Thyroid gland (tissue), 4 donors: Measurements from ENCODE around the gene TIAM1. TPM values are rescaled to one million over a fixed set of nuclear protein-coding genes. Genes with fewer than 3 reads are reported as not detected.

Experiments used
- DNase-seq, 2 donors: peaks; one replicate each; pipeline ENCODE4 v3.0.0-alpha.2; 2019
- H3K27ac ChIP-seq, 3 donors: fragments of 200-600 bp; sonication (generic); 1 replicate in 2 of 3; 2 replicates in 1 of 3; pipeline ENCODE4 v1.5.1; 2016 to 2019; ENCODE audit warnings: mild to moderate bottlenecking in 1 of 3, moderate library complexity in 1 of 3
- H3K27me3 ChIP-seq: fragments of 200-600 bp; sonication (generic); one replicate; pipeline ENCODE4 v1.5.1; 2019
- H3K36me3 ChIP-seq, 2 donors: fragments of 200-600 bp; sonication (generic); one replicate each; pipeline ENCODE4 v1.5.1; 2016 to 2019
- H3K4me1 ChIP-seq, 2 donors: fragments of 200-600 bp; sonication (generic); one replicate each; pipeline ENCODE4 v1.5.1; 2017 to 2019
- H3K4me3 ChIP-seq, 3 donors: fragments of 200-600 bp; sonication (generic); replicated peaks in 1 of 3; 1 replicate in 2 of 3; 2 replicates in 1 of 3; pipeline ENCODE4 v1.5.1; 2016; ENCODE audit warnings: mild to moderate bottlenecking in 1 of 3
- H3K9me3 ChIP-seq: fragments of 200-600 bp; sonication (generic); one replicate; pipeline ENCODE4 v1.5.1; 2017
- CTCF ChIP-seq, 6 experiments: fragments of 200-600 bp in 3 of 6; fragments of 450-650 bp in 3 of 6; sonication (generic) in 3 of 6; IDR thresholded peaks; one replicate each; pipeline ENCODE4 v1.5.1; 2016 to 2019; ENCODE audit warnings: antibody characterized with exemption in 6 of 6, mild to moderate bottlenecking in 2 of 6, inconsistent platforms in 1 of 6, moderate library complexity in 1 of 6
- POLR2A ChIP-seq, 2 donors: fragments of 450-650 bp; IDR thresholded peaks; one replicate each; pipeline ENCODE4 v1.6.1; 2017; ENCODE audit warnings: antibody characterized with exemption in 2 of 2, mild to moderate bottlenecking in 2 of 2, moderate library complexity in 1 of 2
- WGBS, 2 donors: methylation state at CpG; one replicate each; pipeline ENCODE4 v1.1.5; 2017; 5-methylcytosine and 5-hydroxymethylcytosine counted together
- intact Hi-C: fragments of 100-400 bp; cut with DNase I; formaldehyde crosslinking; loops from one replicate; pipeline ENCODE4 v1.15.1; 2023
- total RNA-seq, 4 donors: library from RNA; depleted of rRNA; stranded (reverse); fragments of >200 nt; gene quantifications; one replicate each; pipeline ENCODE4 v1.2.3, GENCODE V29; 2016

The TIAM1 gene
- total RNA-seq, 4 donors from 2014 or later: 2.2 to 6.7 (median 2.4) TPM

- TF ChIP-seq CTCF (IDR thresholded peaks at IDR 0.05) (no peak), POLR2A (IDR thresholded peaks at IDR 0.05) (no peak)
- 85 to 89% methylated on average over 7 of the region's 7 CpGs for WGBS, 2 donors
- no peaks in the 10 kb centered on the region for H3K36me3 ChIP-seq
- no peaks in the 10 kb centered on the region for H3K4me1 ChIP-seq
- no peak overlapping the region for H3K4me3 ChIP-seq
- H3K9me3 ChIP-seq: no peaks in the 10 kb centered on the region
- intact Hi-C loops: no loop called here
- H3K27me3 ChIP-seq: no peaks in the 10 kb centered on the region
- H3K27ac ChIP-seq: no peak overlapping the region
- no peak for DNase-seq
These were observed 251.0 kb downstream of the TIAM1 start for GRCh38 chr21:31092832-31093625.

- intact Hi-C loops: no loop called here
These were observed 253.7 kb downstream of the TIAM1 start for GRCh38 chr21:31090376-31090775.

GRCh38 chr21:31088474-31088751, 255.6 kb downstream of the TIAM1 start:
- DNase-seq: peak in 1 of 2 donors; percentile 16
- Histone ChIP-seq H3K36me3 (no peaks in the 10 kb centered on the region), H3K9me3 (no peaks in the 10 kb centered on the region), H3K4me3 (no peak overlapping the region), H3K27me3 (no peaks in the 10 kb centered on the region), H3K27ac (no peak overlapping the region), H3K4me1 (no peaks in the 10 kb centered on the region)
- intact Hi-C loops: loop anchor here (5.0 kb wide), 1 partner anchor 746 kb away; no protein-coding TSS in a partner anchor
- 67 to 88% methylated on average over 8 to 24 of the region's 29 CpGs for WGBS, 2 donors
- TF ChIP-seq POLR2A (IDR thresholded peaks at IDR 0.05) (no peak), CTCF (IDR thresholded peaks at IDR 0.05) (no peak)

More at GRCh38 chr21:31090376-31090775, 253.7 kb downstream of the TIAM1 start:
- Histone ChIP-seq H3K4me3 (no peak overlapping the region), H3K27ac (no peak overlapping the region), H3K9me3 (no peaks in the 10 kb centered on the region), H3K36me3 (no peaks in the 10 kb centered on the region), H3K4me1 (no peaks in the 10 kb centered on the region), H3K27me3 (no peaks in the 10 kb centered on the region)
- DNase-seq: no peak
- TF ChIP-seq CTCF (IDR thresholded peaks at IDR 0.05): no peak
- TF ChIP-seq POLR2A (IDR thresholded peaks at IDR 0.05): no peak

- WGBS, 2 donors: 83 to 86% methylated on average over 29 to 33 of the region's 34 CpGs
- Histone ChIP-seq H3K27ac (no peak overlapping the region), H3K27me3 (no peaks in the 10 kb centered on the region), H3K36me3 (no peaks in the 10 kb centered on the region), H3K4me3 (no peak overlapping the region), H3K4me1 (no peaks in the 10 kb centered on the region), H3K9me3 (no peaks in the 10 kb centered on the region)
- TF ChIP-seq POLR2A (IDR thresholded peaks at IDR 0.05) (no peak), CTCF (IDR thresholded peaks at IDR 0.05) (no peak)
- no peak for DNase-seq
- intact Hi-C loops: loop anchor here (5.0 kb wide), 1 partner anchor 746 kb away; no protein-coding TSS in a partner anchor
These were observed 256.2 kb downstream of the TIAM1 start for GRCh38 chr21:31087639-31088473.

- Histone ChIP-seq H3K4me3 (no peak overlapping the region), H3K9me3 (no peaks in the 10 kb centered on the region), H3K27ac (no peak overlapping the region), H3K27me3 (no peaks in the 10 kb centered on the region), H3K4me1 (no peaks in the 10 kb centered on the region), H3K36me3 (no peaks in the 10 kb centered on the region)
- 83 to 91% methylated on average over 6 of the region's 6 CpGs for WGBS, 2 donors
- TF ChIP-seq CTCF (IDR thresholded peaks at IDR 0.05) (no peak), POLR2A (IDR thresholded peaks at IDR 0.05) (no peak)
- no peak for DNase-seq
- intact Hi-C loops: loop anchor here (5.0 kb wide), 1 partner anchor 742 kb away; no protein-coding TSS in a partner anchor
These were observed 259.4 kb downstream of the TIAM1 start for GRCh38 chr21:31084689-31085088.
